ENCODE measurements around the gene SNRK. TPM values are rescaled to one million over a fixed set of nuclear protein-coding genes. Genes with fewer than 3 reads are reported as not detected.
A peak's percentile ranks its signal among the peaks of the same experiment; 100 is the strongest.
"Not testable (repeated sequence)": the region's sequence is repeated elsewhere in the genome, so short reads cannot be mapped to it uniquely, and the experiment has no call there.

SNRK gene
- total RNA-seq, 1 donor from 2014 or later, result 26.1 TPM

DNA sequence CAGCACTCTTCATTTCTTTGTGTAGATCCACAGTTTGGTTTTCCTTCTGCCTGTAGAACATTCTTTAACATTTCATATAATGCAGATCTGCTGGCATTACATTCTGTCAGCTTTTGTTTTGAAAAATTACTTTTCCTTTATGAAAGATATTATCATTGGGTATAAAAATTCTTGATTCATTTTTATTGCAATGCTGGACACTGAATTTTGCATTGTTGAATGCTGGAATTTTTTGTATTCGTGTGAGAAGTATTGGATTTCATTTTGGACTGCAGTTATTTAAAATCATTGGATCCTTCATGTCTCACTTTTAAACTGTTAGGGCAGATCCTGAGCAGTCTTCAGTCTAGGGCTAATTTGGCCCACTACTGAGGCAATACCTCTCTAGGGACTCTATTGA lies 67.1 kb downstream of the SNRK start:
- Mint-ChIP-seq H3K27me3 (ENCODE audit: insufficient read depth, low read depth) (peaks cover 8% of the 10 kb centered on the region), H3K36me3 (peaks cover 43% of the 10 kb centered on the region), H3K27ac (no peak overlapping the region), H3K9me3 (peaks cover 32% of the 10 kb centered on the region), H3K4me3 (no peak overlapping the region), H3K4me1 (no peaks in the 10 kb centered on the region)
- Histone ChIP-seq H3F3A (ENCODE audit: low read depth) (no peaks in the 10 kb centered on the region), H3K4me3 (no peak overlapping the region), H2AFZ (replicated peaks) (no peak overlapping the region), H3K4me2 (no peak overlapping the region), H3K4me1 (no peaks in the 10 kb centered on the region), H3K9me3 (ENCODE audit: low read depth) (no peaks in the 10 kb centered on the region), H3K27me3 (no peaks in the 10 kb centered on the region), H4K20me1 (ENCODE audit: low read depth) (no peaks in the 10 kb centered on the region), H3K79me2 (ENCODE audit: low read depth) (no peaks in the 10 kb centered on the region), H3K36me3 (no peaks in the 10 kb centered on the region), H3K27ac (no peak overlapping the region), H3K9ac (no peak overlapping the region)
- TF ChIP-seq EZH2phosphoT487 (IDR thresholded peaks at IDR 0.05), result no peak
- TF ChIP-seq EZH2 (IDR thresholded peaks at IDR 0.05), result no peak
- TF ChIP-seq, protein P1, sequence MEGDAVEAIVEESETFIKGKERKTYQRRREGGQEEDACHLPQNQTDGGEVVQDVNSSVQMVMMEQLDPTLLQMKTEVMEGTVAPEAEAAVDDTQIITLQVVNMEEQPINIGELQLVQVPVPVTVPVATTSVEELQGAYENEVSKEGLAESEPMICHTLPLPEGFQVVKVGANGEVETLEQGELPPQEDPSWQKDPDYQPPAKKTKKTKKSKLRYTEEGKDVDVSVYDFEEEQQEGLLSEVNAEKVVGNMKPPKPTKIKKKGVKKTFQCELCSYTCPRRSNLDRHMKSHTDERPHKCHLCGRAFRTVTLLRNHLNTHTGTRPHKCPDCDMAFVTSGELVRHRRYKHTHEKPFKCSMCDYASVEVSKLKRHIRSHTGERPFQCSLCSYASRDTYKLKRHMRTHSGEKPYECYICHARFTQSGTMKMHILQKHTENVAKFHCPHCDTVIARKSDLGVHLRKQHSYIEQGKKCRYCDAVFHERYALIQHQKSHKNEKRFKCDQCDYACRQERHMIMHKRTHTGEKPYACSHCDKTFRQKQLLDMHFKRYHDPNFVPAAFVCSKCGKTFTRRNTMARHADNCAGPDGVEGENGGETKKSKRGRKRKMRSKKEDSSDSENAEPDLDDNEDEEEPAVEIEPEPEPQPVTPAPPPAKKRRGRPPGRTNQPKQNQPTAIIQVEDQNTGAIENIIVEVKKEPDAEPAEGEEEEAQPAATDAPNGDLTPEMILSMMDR (IDR thresholded peaks at IDR 0.05), result no peak
- DNase-seq (ENCODE audit: low spot score), result no peak

DNA sequence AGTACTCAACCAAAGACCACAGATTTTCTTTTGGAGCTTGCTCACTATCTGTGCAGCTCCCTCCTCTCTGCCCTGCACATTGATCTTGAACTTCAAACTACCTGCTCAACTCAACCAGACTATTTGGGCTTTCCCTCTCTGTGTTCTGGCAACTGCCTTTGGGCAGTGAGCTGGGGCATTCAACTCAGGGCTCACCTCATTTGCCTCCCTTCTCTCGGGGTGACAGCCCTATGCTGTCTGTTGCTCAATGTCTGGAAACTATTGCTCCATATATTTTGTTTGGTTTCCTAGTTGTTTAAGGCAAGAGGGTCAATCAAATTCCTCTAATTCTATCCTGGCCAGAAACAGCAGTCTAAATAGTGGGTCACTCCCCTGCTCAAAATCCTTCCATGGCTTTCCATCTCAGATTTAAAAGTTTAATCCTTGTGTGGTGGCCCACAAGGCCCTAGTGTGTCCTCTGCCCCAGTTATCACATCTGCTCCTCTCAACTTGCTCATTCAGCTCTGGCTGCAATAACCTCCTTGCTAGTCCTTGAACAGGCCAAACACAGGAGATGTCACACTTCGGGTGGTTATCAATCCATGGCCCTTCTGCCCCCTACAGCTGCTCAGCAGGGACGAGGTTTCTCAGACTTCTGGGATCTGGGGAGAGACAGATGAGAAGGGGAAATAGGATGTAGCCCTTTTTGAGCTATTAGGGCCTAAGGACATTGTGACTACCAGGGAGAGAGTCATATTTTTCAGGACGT lies 67.8 kb downstream of the SNRK start:
- Mint-ChIP-seq H3K27ac (no peak overlapping the region), H3K27me3 (ENCODE audit: insufficient read depth, low read depth) (peaks cover 10% of the 10 kb centered on the region), H3K36me3 (peaks cover 36% of the 10 kb centered on the region), H3K4me1 (no peaks in the 10 kb centered on the region), H3K4me3 (peak overlapping the region; percentile 4), H3K9me3 (peaks cover 32% of the 10 kb centered on the region)
- H4K20me1 ChIP-seq (ENCODE audit: low read depth), result no peaks in the 10 kb centered on the region
- no peak overlapping the region for H3K4me3 ChIP-seq
- H3F3A ChIP-seq (ENCODE audit: low read depth), result no peaks in the 10 kb centered on the region
- no peak overlapping the region for H3K9ac ChIP-seq
- no peak for DNase-seq (ENCODE audit: low spot score)
- TF ChIP-seq, protein P1 (IDR thresholded peaks at IDR 0.05), result no peak
- TF ChIP-seq EZH2 (IDR thresholded peaks at IDR 0.05) (no peak), EZH2phosphoT487 (IDR thresholded peaks at IDR 0.05) (no peak)
- no peaks in the 10 kb centered on the region for H3K79me2 ChIP-seq (ENCODE audit: low read depth)
- H3K9me3 ChIP-seq (ENCODE audit: low read depth), result no peaks in the 10 kb centered on the region
- no peak overlapping the region for H3K4me2 ChIP-seq
- no peaks in the 10 kb centered on the region for H3K36me3 ChIP-seq
- no peak overlapping the region for H2AFZ ChIP-seq (replicated peaks)
- no peaks in the 10 kb centered on the region for H3K27me3 ChIP-seq
- H3K27ac ChIP-seq, result no peak overlapping the region
- H3K4me1 ChIP-seq, result no peaks in the 10 kb centered on the region

DNA sequence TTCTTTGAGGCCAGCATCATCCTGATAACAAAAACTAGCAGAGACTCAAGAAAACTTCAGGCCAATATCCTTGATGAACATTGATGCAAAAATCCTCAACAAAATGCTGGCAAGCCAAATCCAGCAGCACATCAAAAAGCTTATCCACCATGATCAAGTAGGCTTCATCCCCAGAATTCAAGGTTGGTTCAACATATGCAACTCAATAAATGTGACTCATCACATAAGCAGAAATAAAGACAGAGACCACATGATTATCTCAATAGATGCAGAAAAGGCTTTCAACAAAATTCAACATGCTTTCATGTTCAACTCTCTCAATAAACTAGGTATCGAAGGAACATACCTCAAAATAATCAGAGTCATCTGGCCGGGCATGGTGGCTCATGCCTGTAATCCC lies 69.7 kb downstream of the SNRK start:
- not testable (repeated sequence) for H3F3A ChIP-seq (ENCODE audit: low read depth); H3K9me3 ChIP-seq (ENCODE audit: low read depth); DNase-seq (ENCODE audit: low spot score); H3K27ac Mint-ChIP-seq; H3K4me3 Mint-ChIP-seq; H3K4me1 ChIP-seq; H2AFZ ChIP-seq (replicated peaks); H3K36me3 ChIP-seq; H3K27me3 ChIP-seq; H3K4me3 ChIP-seq; H3K4me1 Mint-ChIP-seq; H3K27ac ChIP-seq; H3K79me2 ChIP-seq (ENCODE audit: low read depth); H4K20me1 ChIP-seq (ENCODE audit: low read depth); H3K4me2 ChIP-seq; H3K9ac ChIP-seq
- H3K9me3 Mint-ChIP-seq, result peaks cover 34% of the 10 kb centered on the region
- peaks cover 34% of the 10 kb centered on the region for H3K36me3 Mint-ChIP-seq
- H3K27me3 Mint-ChIP-seq (ENCODE audit: insufficient read depth, low read depth), result peaks cover 12% of the 10 kb centered on the region

DNA sequence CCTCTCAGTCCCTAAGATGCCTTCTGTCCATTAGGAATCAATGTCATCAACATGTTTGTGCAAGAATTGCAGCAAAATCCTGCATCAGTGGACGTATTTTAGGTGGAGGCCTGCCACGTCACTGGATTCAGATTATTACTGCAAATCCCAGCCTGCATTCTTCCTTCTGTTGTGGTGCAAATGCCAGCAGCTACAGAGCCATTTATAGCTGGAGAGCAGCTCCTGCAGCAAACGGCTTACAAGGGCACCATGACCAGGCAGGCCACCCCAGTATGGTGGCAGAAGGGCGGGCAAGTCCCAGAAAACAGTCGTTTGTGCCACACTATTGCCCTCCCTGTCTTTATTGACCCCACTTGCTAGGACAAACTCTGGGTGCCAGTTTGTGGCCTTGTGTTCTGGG lies 74.7 kb downstream of the SNRK start:
- no peak overlapping the region for H3K4me3 ChIP-seq
- Mint-ChIP-seq H3K27ac (no peak overlapping the region), H3K9me3 (peaks cover 3% of the 10 kb centered on the region), H3K4me1 (no peaks in the 10 kb centered on the region), H3K36me3 (peaks cover 5% of the 10 kb centered on the region), H3K27me3 (ENCODE audit: insufficient read depth, low read depth) (peaks cover 10% of the 10 kb centered on the region), H3K4me3 (no peak overlapping the region)
- no peaks in the 10 kb centered on the region for H4K20me1 ChIP-seq (ENCODE audit: low read depth)
- no peaks in the 10 kb centered on the region for H3K36me3 ChIP-seq
- DNase-seq (ENCODE audit: low spot score), result no peak
- TF ChIP-seq, protein P1 (IDR thresholded peaks at IDR 0.05), result no peak
- TF ChIP-seq EZH2 (IDR thresholded peaks at IDR 0.05), result no peak
- no peak for TF ChIP-seq EZH2phosphoT487 (IDR thresholded peaks at IDR 0.05)
- no peak overlapping the region for H3K27ac ChIP-seq
- H2AFZ ChIP-seq (replicated peaks), result no peak overlapping the region
- no peaks in the 10 kb centered on the region for H3K9me3 ChIP-seq (ENCODE audit: low read depth)
- peaks cover 6% of the 10 kb centered on the region for H3F3A ChIP-seq (ENCODE audit: low read depth)
- no peaks in the 10 kb centered on the region for H3K4me1 ChIP-seq
- no peaks in the 10 kb centered on the region for H3K27me3 ChIP-seq
- H3K9ac ChIP-seq, result no peak overlapping the region
- H3K79me2 ChIP-seq (ENCODE audit: low read depth), result no peaks in the 10 kb centered on the region
- H3K4me2 ChIP-seq, result no peak overlapping the region

Measured in neural progenitor cell (in vitro differentiated cells).